Activated gamma-delta T cell treated with anti-CD3 and anti-CD28 coated beads, Interleukin-2, amount 50 U/mL, for 16 hours (primary cell): ENCODE measurements around the gene LYPD1.

Experiments used
- DNase-seq: peaks from one replicate; pipeline ENCODE4 v3.0.0-alpha.2; 2020; ENCODE audit warnings: low read depth

Gene LYPD1

GRCh38 chr2:132632000-132632649 is 37.9 kb downstream of the LYPD1 start:
- DNase-seq = no peak

GRCh38 chr2:132627536-132627935 is 42.5 kb downstream of the LYPD1 start:
- no peak for DNase-seq

- DNase-seq = no peak
Measured at GRCh38 chr2:132623096-132623839, 46.7 kb downstream of the LYPD1 start.

- DNase-seq = no peak
Measured at GRCh38 chr2:132621131-132621875, 48.7 kb downstream of the LYPD1 start.

- DNase-seq = no peak
Measured at GRCh38 chr2:132620115-132620514, 49.9 kb downstream of the LYPD1 start.

- DNase-seq = no peak
Measured at GRCh38 chr2:132618734-132619133, 51.3 kb downstream of the LYPD1 start.

GRCh38 chr2:132617989-132618388 is 52.0 kb downstream of the LYPD1 start:
- DNase-seq = no peak

- DNase-seq = no peak
Measured at GRCh38 chr2:132615329-132616085, 54.5 kb downstream of the LYPD1 start.

GRCh38 chr2:132611719-132612118 is 58.3 kb downstream of the LYPD1 start:
- no peak for DNase-seq

GRCh38 chr2:132609101-132609890 is 60.7 kb downstream of the LYPD1 start:
- DNase-seq = no peak

- no peak for DNase-seq
Measured at GRCh38 chr2:132608311-132608710, 61.7 kb downstream of the LYPD1 start.

- DNase-seq = no peak
Measured at GRCh38 chr2:132607426-132608090, 62.4 kb downstream of the LYPD1 start.

- no peak for DNase-seq
Measured at GRCh38 chr2:132606649-132607048, 63.4 kb downstream of the LYPD1 start.

- DNase-seq = no peak
Measured at GRCh38 chr2:132605236-132606180, 64.5 kb downstream of the LYPD1 start.

- no peak for DNase-seq
Measured at GRCh38 chr2:132604561-132604960, 65.4 kb downstream of the LYPD1 start.

- no peak for DNase-seq
Measured at GRCh38 chr2:132599556-132599955, 70.4 kb downstream of the LYPD1 start.

- DNase-seq = no peak
Measured at GRCh38 chr2:132598536-132598935, 71.5 kb downstream of the LYPD1 start.

- DNase-seq = no peak
Measured at GRCh38 chr2:132597831-132598230, 72.2 kb downstream of the LYPD1 start.

GRCh38 chr2:132597166-132597565 is 72.8 kb downstream of the LYPD1 start:
- no peak for DNase-seq

- no peak for DNase-seq
Measured at GRCh38 chr2:132595693-132596092, 74.3 kb downstream of the LYPD1 start.
